OCI-LY7 (cell line): ENCODE data around the gene ZNF550. TPM values are rescaled to one million over a fixed set of nuclear protein-coding genes. Genes with fewer than 3 reads are reported as not detected.

Source experiments
- BruUV-seq: library from RNA; stranded (reverse); fragments of 400-500 nt; replicated peaks from 2 replicates; lab custom pipeline; 2021; lab: Mats Ljungman, UMichigan
- CTCF ChIA-PET: fragments of 300-600 bp; sonication (Branson Sonifier 250); formaldehyde crosslinking; loops from one replicate; lab custom pipeline; 2022; ENCODE audit warnings: antibody characterized with exemption; ENCODE audit not compliant: unreplicated experiment; lab: Charles Lee
- POLR2A ChIA-PET: fragments of 300-600 bp; sonication (Branson Sonifier 250); formaldehyde crosslinking; loops from one replicate; lab custom pipeline; 2022; ENCODE audit warnings: antibody characterized with exemption; lab: Charles Lee
- DNase-seq: peaks from one replicate; pipeline ENCODE4 v3.0.0-alpha.2; 2015; ENCODE audit warnings: low spot score
- H2AFZ ChIP-seq: fragments of 200-600 bp; sonication (generic), shearing (Covaris generic); 2 replicates; pipeline ENCODE4 v1.6.1; 2014; ENCODE audit warnings: mild to moderate bottlenecking, antibody characterized with exemption, low read length, moderate library complexity
- H3K27ac ChIP-seq: fragments of 200-600 bp; sonication (generic); 2 replicates; pipeline ENCODE4 v1.5.1; 2014; ENCODE audit warnings: mixed run types, low read depth, mild to moderate bottlenecking, moderate library complexity, low read length, inconsistent platforms; ENCODE audit not compliant: poor library complexity, severe bottlenecking
- H3K36me3 ChIP-seq: fragments of 200-600 bp; sonication (generic); 2 replicates; pipeline ENCODE4 v1.6.1; 2014; ENCODE audit warnings: mild to moderate bottlenecking, antibody characterized with exemption, low read length, moderate library complexity, mixed read lengths; ENCODE audit not compliant: insufficient read depth
- H3K4me1 ChIP-seq: fragments of 200-600 bp; sonication (generic); 2 replicates; pipeline ENCODE4 v1.5.1; 2014; ENCODE audit warnings: mild to moderate bottlenecking, low read length; ENCODE audit not compliant: insufficient read depth, poor library complexity, severe bottlenecking
- H3K4me2 ChIP-seq: fragments of 200-600 bp; sonication (generic); 2 replicates; pipeline ENCODE4 v1.6.1; 2014; ENCODE audit warnings: mild to moderate bottlenecking, low read length
- H3K4me3 ChIP-seq: fragments of 200-600 bp; sonication (generic); 2 replicates; pipeline ENCODE4 v1.5.1; 2014; ENCODE audit warnings: mild to moderate bottlenecking, low read depth, low read length; ENCODE audit not compliant: poor library complexity, severe bottlenecking
- H3K79me2 ChIP-seq: fragments of 200-600 bp; sonication (generic); 2 replicates; pipeline ENCODE4 v1.6.1; 2016; ENCODE audit warnings: low read depth, mild to moderate bottlenecking, low read length, moderate library complexity, mixed read lengths; ENCODE audit not compliant: insufficient read depth
- H3K9me2 ChIP-seq: fragments of 200-600 bp; sonication (generic); 2 replicates; pipeline ENCODE4 v1.6.1; 2016; ENCODE audit warnings: mild to moderate bottlenecking, low read length, mixed read lengths; ENCODE audit not compliant: insufficient read depth
- H3K9me3 ChIP-seq: fragments of 200-600 bp; sonication (generic); 2 replicates; pipeline ENCODE4 v1.6.1; 2014; ENCODE audit warnings: mild to moderate bottlenecking, mixed run types, low read length, mixed read lengths
- H4K20me1 ChIP-seq: fragments of 200-600 bp; sonication (generic); 2 replicates; pipeline ENCODE4 v1.6.1; 2014; ENCODE audit warnings: mild to moderate bottlenecking, antibody characterized with exemption, low read length, moderate library complexity, mixed read lengths; ENCODE audit not compliant: insufficient read depth
- EZH2phosphoT487 ChIP-seq: fragments of 200-600 bp; sonication (generic); IDR thresholded peaks from 2 replicates; pipeline ENCODE4 v1.6.1; 2018; ENCODE audit warnings: low read depth, borderline replicate concordance, mild to moderate bottlenecking, mixed run types, antibody characterized with exemption, low read length, moderate library complexity, mixed read lengths
- intact Hi-C: fragments of 100-400 bp; cut with micrococcal nuclease; formaldehyde crosslinking; loops from one replicate; pipeline ENCODE4 v1.10.0; 2022; ENCODE audit not compliant: unreplicated experiment
- total RNA-seq, 2 experiments: library from RNA; depleted of rRNA in 1 of 2; stranded (reverse); fragments of >200 nt in 1 of 2; shearing (Covaris generic) in 1 of 2; gene quantifications; 2 replicates each; pipeline ENCODE4 v1.2.3, GENCODE V29; 2014 to 2022
- TF ChIP-seq, protein P1 (sequence below): fragments of 200-600 bp; sonication (generic); conservative IDR thresholded peaks from 2 replicates; pipeline ENCODE4 v1.5.1; 2014; ENCODE audit warnings: mild to moderate bottlenecking, antibody characterized with exemption, low read length, moderate library complexity, mixed read lengths

ZNF550 gene
- total RNA-seq, 2 experiments from 2014 or later, result 6.3 to 6.8 TPM

DNA sequence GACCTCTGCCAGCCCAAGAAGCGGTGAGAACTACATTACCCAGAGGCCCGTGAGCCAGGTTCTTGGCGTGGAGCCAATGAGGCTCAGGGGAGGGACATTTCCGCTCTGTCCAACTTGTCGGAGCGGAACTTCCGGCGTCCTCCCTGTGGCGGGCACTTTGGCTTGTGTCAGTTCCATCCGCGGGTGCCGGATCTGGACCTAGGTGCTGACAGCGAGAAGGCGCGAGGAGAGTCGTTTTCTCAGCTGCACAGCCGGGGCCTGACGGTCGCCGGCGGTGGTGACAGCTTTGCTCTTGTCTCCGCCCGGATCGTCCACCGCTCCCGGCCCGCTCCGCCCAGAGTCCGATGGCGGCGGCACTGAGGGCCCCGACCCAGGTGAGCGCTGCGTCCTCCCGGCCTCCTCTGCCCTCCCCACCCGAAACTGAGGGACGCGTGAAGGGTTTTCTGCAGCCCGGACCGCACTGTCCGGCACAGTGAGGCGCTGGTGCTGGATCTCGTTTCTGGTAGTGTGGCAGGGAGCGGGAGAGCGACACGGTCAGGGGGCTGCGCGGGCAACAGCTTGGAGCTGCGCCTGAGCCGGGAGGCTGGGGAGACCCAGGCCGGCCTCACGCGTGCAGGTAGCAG, 40.2 kb upstream of the ZNF550 start, which contains the start of gene ZNF530:
Gene ZNF530 (plus strand): TSS at position 125 of the 623 bp plus-strand sequence. CDS start 4,461 bp downstream, outside the sequence.
- peak; percentile 94 for DNase-seq
- no peaks in the 10 kb centered on the region for H3K79me2 ChIP-seq
- no peaks in the 10 kb centered on the region for H4K20me1 ChIP-seq
- H3K9me3 ChIP-seq, result peaks cover 10% of the 10 kb centered on the region; the same call in 1 of the 2 replicates
- peak within 1 kb of the TSS; percentile 81 for H3K4me3 ChIP-seq
- BruUV-seq, result no TSS peak
- TF ChIP-seq, protein P1, sequence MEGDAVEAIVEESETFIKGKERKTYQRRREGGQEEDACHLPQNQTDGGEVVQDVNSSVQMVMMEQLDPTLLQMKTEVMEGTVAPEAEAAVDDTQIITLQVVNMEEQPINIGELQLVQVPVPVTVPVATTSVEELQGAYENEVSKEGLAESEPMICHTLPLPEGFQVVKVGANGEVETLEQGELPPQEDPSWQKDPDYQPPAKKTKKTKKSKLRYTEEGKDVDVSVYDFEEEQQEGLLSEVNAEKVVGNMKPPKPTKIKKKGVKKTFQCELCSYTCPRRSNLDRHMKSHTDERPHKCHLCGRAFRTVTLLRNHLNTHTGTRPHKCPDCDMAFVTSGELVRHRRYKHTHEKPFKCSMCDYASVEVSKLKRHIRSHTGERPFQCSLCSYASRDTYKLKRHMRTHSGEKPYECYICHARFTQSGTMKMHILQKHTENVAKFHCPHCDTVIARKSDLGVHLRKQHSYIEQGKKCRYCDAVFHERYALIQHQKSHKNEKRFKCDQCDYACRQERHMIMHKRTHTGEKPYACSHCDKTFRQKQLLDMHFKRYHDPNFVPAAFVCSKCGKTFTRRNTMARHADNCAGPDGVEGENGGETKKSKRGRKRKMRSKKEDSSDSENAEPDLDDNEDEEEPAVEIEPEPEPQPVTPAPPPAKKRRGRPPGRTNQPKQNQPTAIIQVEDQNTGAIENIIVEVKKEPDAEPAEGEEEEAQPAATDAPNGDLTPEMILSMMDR, result no peak
- TF ChIP-seq EZH2phosphoT487, result no peak
- H3K9me2 ChIP-seq, result no peaks in the 10 kb centered on the region
- ChIA-PET POLR2A (interaction anchor here (0.8 kb wide), 1 partner anchor 11 kb away, joined by 3 read pairs; no protein-coding TSS in a partner anchor), CTCF (no interaction called here)
- peaks cover 34% of the 10 kb centered on the region for H3K36me3 ChIP-seq
- peak within 1 kb of the TSS; percentile 95 for H2AFZ ChIP-seq
- H3K27ac ChIP-seq, result no peak within 1 kb of the TSS
- H3K4me2 ChIP-seq, result peak within 1 kb of the TSS; percentile 73
- intact Hi-C loops, result no loop called here
- H3K4me1 ChIP-seq, result peaks cover 15% of the 10 kb centered on the region

DNA sequence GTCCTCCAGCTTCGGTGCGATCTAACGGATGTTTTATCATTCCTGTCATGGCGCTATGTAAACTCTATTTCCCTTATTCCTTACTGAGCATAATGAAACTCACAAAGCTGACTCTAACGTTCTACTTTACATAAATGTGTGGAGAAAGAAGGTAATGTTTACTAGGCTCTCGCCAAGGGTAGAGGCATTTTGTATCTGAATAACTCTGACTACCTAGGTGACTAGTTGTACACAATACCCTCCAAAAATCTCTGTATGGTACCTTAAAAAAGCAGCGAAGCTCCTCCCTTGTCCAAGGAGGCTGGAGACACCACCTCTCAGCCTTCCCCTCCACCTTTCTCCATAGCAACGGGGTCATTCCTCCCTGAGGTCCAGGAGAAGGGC, 39.7 kb upstream of the ZNF550 start:
- peaks cover 10% of the 10 kb centered on the region; the same call in 1 of the 2 replicates for H3K9me3 ChIP-seq
- peak overlapping the region; percentile 81 for H3K4me3 ChIP-seq
- H3K36me3 ChIP-seq, result peaks cover 29% of the 10 kb centered on the region
- POLR2A ChIA-PET, result interaction anchor here (0.8 kb wide), 1 partner anchor 11 kb away, joined by 3 read pairs; no protein-coding TSS in a partner anchor
- intact Hi-C loops, result no loop called here
- peak overlapping the region; percentile 73 for H3K4me2 ChIP-seq
- no peak for DNase-seq
- TF ChIP-seq, protein P1, result no peak
- no peak for TF ChIP-seq EZH2phosphoT487
- H3K27ac ChIP-seq, result no peak overlapping the region
- no TSS peak for BruUV-seq
- H3K9me2 ChIP-seq, result no peaks in the 10 kb centered on the region
- no peaks in the 10 kb centered on the region for H3K79me2 ChIP-seq
- H3K4me1 ChIP-seq, result peaks cover 15% of the 10 kb centered on the region
- H2AFZ ChIP-seq, result peak overlapping the region; percentile 95
- CTCF ChIA-PET, result no interaction called here
- H4K20me1 ChIP-seq, result no peaks in the 10 kb centered on the region

DNA sequence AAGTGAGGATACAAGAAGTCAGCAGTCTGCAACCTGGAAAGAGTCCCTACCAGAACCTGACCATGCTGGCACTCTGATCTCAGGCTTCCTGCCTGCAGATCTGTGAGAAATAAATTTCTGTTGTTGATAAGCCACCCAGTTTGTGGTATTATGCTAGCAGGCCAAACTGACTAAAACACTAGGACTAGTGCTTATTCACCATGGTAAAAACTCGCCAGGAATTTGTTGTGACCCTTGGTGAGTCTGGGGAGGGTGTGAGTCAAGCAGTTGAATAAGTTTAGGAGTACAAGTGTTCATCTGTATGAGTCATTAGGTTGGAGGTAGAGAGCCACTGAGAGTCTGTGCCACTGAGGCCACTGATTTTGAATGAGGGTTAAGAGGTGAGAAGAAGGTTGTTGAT, 27.9 kb upstream of the ZNF550 start:
- DNase-seq, result no peak
- TF ChIP-seq EZH2phosphoT487, result no peak
- TF ChIP-seq, protein P1, result no peak
- Histone ChIP-seq H3K4me3 (no peak overlapping the region), H3K79me2 (no peaks in the 10 kb centered on the region), H3K27ac (no peak overlapping the region), H3K36me3 (no peaks in the 10 kb centered on the region), H3K4me2 (no peak overlapping the region), H3K9me3 (no peaks in the 10 kb centered on the region), H2AFZ (no peak overlapping the region), H4K20me1 (no peaks in the 10 kb centered on the region), H3K4me1 (no peaks in the 10 kb centered on the region), H3K9me2 (no peaks in the 10 kb centered on the region)
- ChIA-PET CTCF (no interaction called here), POLR2A (no interaction called here)
- intact Hi-C loops, result no loop called here
- BruUV-seq, result no TSS peak
